ENCODE data around the gene SEMA5A. TPM values are rescaled to one million over a fixed set of nuclear protein-coding genes. Genes with fewer than 3 reads are reported as not detected.

Gene SEMA5A
- total and polyA plus RNA-seq, 2 donors, result 4.2 to 78.6 TPM

- Histone ChIP-seq H3K4me3 (ENCODE audit: low read depth, low read length) (no peak overlapping the region), H3K4me1 (ENCODE audit: insufficient read depth) (no peaks in the 10 kb centered on the region), H3K27ac (ENCODE audit: low read depth) (no peak overlapping the region), H3K36me3 (ENCODE audit: insufficient read depth) (no peaks in the 10 kb centered on the region)
- no peak for DNase-seq (ENCODE audit: extremely low spot score)
- WGBS, result 91% methylated on average over 1 of the region's 1 CpG
Observed at GRCh38 chr5:9089893-9090292, 456.0 kb downstream of the SEMA5A start.

GRCh38 chr5:9082996-9083395, 462.9 kb downstream of the SEMA5A start:
- Histone ChIP-seq H3K27ac (ENCODE audit: low read depth) (no peak overlapping the region), H3K4me3 (ENCODE audit: low read depth, low read length) (no peak overlapping the region), H3K4me1 (ENCODE audit: insufficient read depth) (no peaks in the 10 kb centered on the region), H3K36me3 (ENCODE audit: insufficient read depth) (no peaks in the 10 kb centered on the region)
- WGBS, result 14% methylated on average over 1 of the region's 1 CpG
- DNase-seq (ENCODE audit: extremely low spot score), result no peak

GRCh38 chr5:9072701-9073100, 473.2 kb downstream of the SEMA5A start:
- Histone ChIP-seq H3K4me3 (ENCODE audit: low read depth, low read length) (no peak overlapping the region), H3K4me1 (ENCODE audit: insufficient read depth) (no peaks in the 10 kb centered on the region), H3K27ac (ENCODE audit: low read depth) (no peak overlapping the region), H3K36me3 (ENCODE audit: insufficient read depth) (no peaks in the 10 kb centered on the region)
- no peak for DNase-seq (ENCODE audit: extremely low spot score)
- 70% methylated on average over 4 of the region's 4 CpGs for WGBS

GRCh38 chr5:9071524-9071923, 474.4 kb downstream of the SEMA5A start:
- Histone ChIP-seq H3K4me3 (ENCODE audit: low read depth, low read length) (no peak overlapping the region), H3K27ac (ENCODE audit: low read depth) (no peak overlapping the region), H3K4me1 (ENCODE audit: insufficient read depth) (no peaks in the 10 kb centered on the region), H3K36me3 (ENCODE audit: insufficient read depth) (no peaks in the 10 kb centered on the region)
- DNase-seq (ENCODE audit: extremely low spot score), result no peak

GRCh38 chr5:9071074-9071473, 474.8 kb downstream of the SEMA5A start:
- no peak for DNase-seq (ENCODE audit: extremely low spot score)
- Histone ChIP-seq H3K36me3 (ENCODE audit: insufficient read depth) (no peaks in the 10 kb centered on the region), H3K4me1 (ENCODE audit: insufficient read depth) (no peaks in the 10 kb centered on the region), H3K27ac (ENCODE audit: low read depth) (no peak overlapping the region), H3K4me3 (ENCODE audit: low read depth, low read length) (no peak overlapping the region)
- WGBS, result 43% methylated on average over 3 of the region's 3 CpGs

GRCh38 chr5:9069650-9070049, 476.2 kb downstream of the SEMA5A start:
- Histone ChIP-seq H3K36me3 (ENCODE audit: insufficient read depth) (no peaks in the 10 kb centered on the region), H3K4me3 (ENCODE audit: low read depth, low read length) (no peak overlapping the region), H3K27ac (ENCODE audit: low read depth) (no peak overlapping the region), H3K4me1 (ENCODE audit: insufficient read depth) (no peaks in the 10 kb centered on the region)
- no peak for DNase-seq (ENCODE audit: extremely low spot score)
- 34% methylated on average over 6 of the region's 6 CpGs for WGBS

- no peak overlapping the region for H3K27ac ChIP-seq (ENCODE audit: low read depth)
- DNase-seq (ENCODE audit: extremely low spot score), result no peak
- no peak overlapping the region for H3K4me3 ChIP-seq (ENCODE audit: low read depth, low read length)
- WGBS, result 77% methylated on average over 2 of the region's 2 CpGs
- no peaks in the 10 kb centered on the region for H3K36me3 ChIP-seq (ENCODE audit: insufficient read depth)
- H3K4me1 ChIP-seq (ENCODE audit: insufficient read depth), result no peaks in the 10 kb centered on the region
Observed at GRCh38 chr5:9067154-9067553, 478.7 kb downstream of the SEMA5A start.

- no peak for DNase-seq (ENCODE audit: extremely low spot score)
- WGBS, result 95% methylated on average over 17 of the region's 17 CpGs
- Histone ChIP-seq H3K27ac (ENCODE audit: low read depth) (no peak overlapping the region), H3K4me3 (ENCODE audit: low read depth, low read length) (no peak overlapping the region), H3K36me3 (ENCODE audit: insufficient read depth) (no peaks in the 10 kb centered on the region), H3K4me1 (ENCODE audit: insufficient read depth) (no peaks in the 10 kb centered on the region)
Observed at GRCh38 chr5:9066349-9066748, 479.5 kb downstream of the SEMA5A start.

GRCh38 chr5:9063615-9064245, 482.1 kb downstream of the SEMA5A start:
- no peak for DNase-seq (ENCODE audit: extremely low spot score)
- H3K36me3 ChIP-seq (ENCODE audit: insufficient read depth), result no peaks in the 10 kb centered on the region

GRCh38 chr5:9062873-9063272, 483.0 kb downstream of the SEMA5A start:
- Histone ChIP-seq H3K27ac (ENCODE audit: low read depth) (no peak overlapping the region), H3K36me3 (ENCODE audit: insufficient read depth) (no peaks in the 10 kb centered on the region), H3K4me1 (ENCODE audit: insufficient read depth) (no peaks in the 10 kb centered on the region), H3K4me3 (ENCODE audit: low read depth, low read length) (no peak overlapping the region)
- 96% methylated on average over 11 of the region's 11 CpGs for WGBS
- DNase-seq (ENCODE audit: extremely low spot score), result no peak

More at GRCh38 chr5:9063615-9064245, 482.1 kb downstream of the SEMA5A start:
- WGBS, result 71% methylated on average over 3 of the region's 3 CpGs
- H3K4me1 ChIP-seq (ENCODE audit: insufficient read depth), result no peaks in the 10 kb centered on the region
- no peak overlapping the region for H3K4me3 ChIP-seq (ENCODE audit: low read depth, low read length)
- H3K27ac ChIP-seq (ENCODE audit: low read depth), result no peak overlapping the region

GRCh38 chr5:9059920-9060691, 485.8 kb downstream of the SEMA5A start:
- DNase-seq (ENCODE audit: extremely low spot score), result no peak

GRCh38 chr5:9058666-9059065, 487.2 kb downstream of the SEMA5A start:
- Histone ChIP-seq H3K27ac (ENCODE audit: low read depth) (no peak overlapping the region), H3K4me3 (ENCODE audit: low read depth, low read length) (no peak overlapping the region), H3K4me1 (ENCODE audit: insufficient read depth) (no peaks in the 10 kb centered on the region), H3K36me3 (ENCODE audit: insufficient read depth) (no peaks in the 10 kb centered on the region)
- 84% methylated on average over 1 of the region's 1 CpG for WGBS
- no peak for DNase-seq (ENCODE audit: extremely low spot score)

More at GRCh38 chr5:9059920-9060691, 485.8 kb downstream of the SEMA5A start:
- H3K36me3 ChIP-seq (ENCODE audit: insufficient read depth), result no peaks in the 10 kb centered on the region
- H3K4me3 ChIP-seq (ENCODE audit: low read depth, low read length), result no peak overlapping the region
- 54% methylated on average over 5 of the region's 5 CpGs for WGBS
- H3K27ac ChIP-seq (ENCODE audit: low read depth), result no peak overlapping the region
- no peaks in the 10 kb centered on the region for H3K4me1 ChIP-seq (ENCODE audit: insufficient read depth)

GRCh38 chr5:9058161-9058560, 487.7 kb downstream of the SEMA5A start:
- Histone ChIP-seq H3K36me3 (ENCODE audit: insufficient read depth) (no peaks in the 10 kb centered on the region), H3K27ac (ENCODE audit: low read depth) (no peak overlapping the region)
- no peak for DNase-seq (ENCODE audit: extremely low spot score)

GRCh38 chr5:9057406-9058000, 488.4 kb downstream of the SEMA5A start:
- WGBS, result 72% methylated on average over 3 of the region's 3 CpGs
- Histone ChIP-seq H3K36me3 (ENCODE audit: insufficient read depth) (no peaks in the 10 kb centered on the region), H3K4me3 (ENCODE audit: low read depth, low read length) (no peak overlapping the region), H3K27ac (ENCODE audit: low read depth) (no peak overlapping the region), H3K4me1 (ENCODE audit: insufficient read depth) (no peaks in the 10 kb centered on the region)
- no peak for DNase-seq (ENCODE audit: extremely low spot score)

More at GRCh38 chr5:9058161-9058560, 487.7 kb downstream of the SEMA5A start:
- no peak overlapping the region for H3K4me3 ChIP-seq (ENCODE audit: low read depth, low read length)
- no peaks in the 10 kb centered on the region for H3K4me1 ChIP-seq (ENCODE audit: insufficient read depth)
